Ovary (tissue), 3 donors: ENCODE results near the gene RAC3.

Experiments
- POLR2A ChIP-seq: fragments of 450-650 bp; IDR thresholded peaks from one replicate; pipeline ENCODE4 v1.6.1; 2017; ENCODE audit warnings: antibody characterized with exemption, mild to moderate bottlenecking, moderate library complexity
- TF ChIP-seq, protein P1 (sequence below), 3 donors: fragments of 450-650 bp in 2 of 3; fragments of 200-600 bp in 1 of 3; IDR thresholded peaks; one replicate each; pipeline versions ENCODE4 v1.5.1 to v1.8.0; 2016 to 2022; ENCODE audit warnings: antibody characterized with exemption in 3 of 3, mild to moderate bottlenecking in 1 of 3
- donor health status: DM: no; HTN: no; CAD: no.

DNA sequence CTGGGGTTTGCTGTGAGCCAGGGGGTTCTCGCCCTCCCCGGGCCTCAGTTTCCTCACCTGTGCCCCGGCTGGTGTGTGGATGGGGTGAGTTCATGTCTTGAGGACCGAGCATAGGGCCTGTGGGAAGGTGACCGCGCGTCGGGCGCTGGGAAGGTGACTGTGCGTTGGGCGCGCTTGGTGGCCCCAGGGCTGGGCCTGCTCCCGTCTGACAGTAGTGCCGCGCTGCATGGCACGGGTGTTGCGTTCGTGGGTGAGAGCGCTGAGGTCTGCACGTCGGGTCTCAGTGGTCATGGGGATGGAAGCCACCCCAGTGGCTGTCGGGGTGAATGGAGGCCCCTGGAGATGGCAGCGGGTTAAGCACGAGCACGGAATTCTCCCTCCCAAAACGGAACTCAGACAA, 44.9 kb upstream of the RAC3 start:
- TF ChIP-seq, protein P1, sequence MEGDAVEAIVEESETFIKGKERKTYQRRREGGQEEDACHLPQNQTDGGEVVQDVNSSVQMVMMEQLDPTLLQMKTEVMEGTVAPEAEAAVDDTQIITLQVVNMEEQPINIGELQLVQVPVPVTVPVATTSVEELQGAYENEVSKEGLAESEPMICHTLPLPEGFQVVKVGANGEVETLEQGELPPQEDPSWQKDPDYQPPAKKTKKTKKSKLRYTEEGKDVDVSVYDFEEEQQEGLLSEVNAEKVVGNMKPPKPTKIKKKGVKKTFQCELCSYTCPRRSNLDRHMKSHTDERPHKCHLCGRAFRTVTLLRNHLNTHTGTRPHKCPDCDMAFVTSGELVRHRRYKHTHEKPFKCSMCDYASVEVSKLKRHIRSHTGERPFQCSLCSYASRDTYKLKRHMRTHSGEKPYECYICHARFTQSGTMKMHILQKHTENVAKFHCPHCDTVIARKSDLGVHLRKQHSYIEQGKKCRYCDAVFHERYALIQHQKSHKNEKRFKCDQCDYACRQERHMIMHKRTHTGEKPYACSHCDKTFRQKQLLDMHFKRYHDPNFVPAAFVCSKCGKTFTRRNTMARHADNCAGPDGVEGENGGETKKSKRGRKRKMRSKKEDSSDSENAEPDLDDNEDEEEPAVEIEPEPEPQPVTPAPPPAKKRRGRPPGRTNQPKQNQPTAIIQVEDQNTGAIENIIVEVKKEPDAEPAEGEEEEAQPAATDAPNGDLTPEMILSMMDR (IDR thresholded peaks at IDR 0.05), result no peak
- TF ChIP-seq POLR2A, result no peak
